Astrocyte of the cerebellum (primary cell): ENCODE measurements around the gene KIDINS220.

Experiments used
- DNase-seq: peaks from one replicate; pipeline ENCODE4 v3.0.0-alpha.2; 2011; ENCODE audit warnings: low read depth
- H3K4me3 ChIP-seq: 2 replicates; pipeline ENCODE4 v1.5.1; 2011; ENCODE audit warnings: mild to moderate bottlenecking, low read depth, low read length, moderate library complexity
- in situ Hi-C: cut with HindIII; loops from 2 replicates; pipeline ENCODE4 v1.10.0; 2017; ENCODE audit warnings: low sequenced_read_pairs
- TF ChIP-seq, protein P1 (sequence below): IDR thresholded peaks from 2 replicates; pipeline ENCODE4 v1.5.1; 2012; ENCODE audit warnings: low read length, low read depth, moderate library complexity, mild to moderate bottlenecking; ENCODE audit errors: missing control alignments

Gene KIDINS220

DNA sequence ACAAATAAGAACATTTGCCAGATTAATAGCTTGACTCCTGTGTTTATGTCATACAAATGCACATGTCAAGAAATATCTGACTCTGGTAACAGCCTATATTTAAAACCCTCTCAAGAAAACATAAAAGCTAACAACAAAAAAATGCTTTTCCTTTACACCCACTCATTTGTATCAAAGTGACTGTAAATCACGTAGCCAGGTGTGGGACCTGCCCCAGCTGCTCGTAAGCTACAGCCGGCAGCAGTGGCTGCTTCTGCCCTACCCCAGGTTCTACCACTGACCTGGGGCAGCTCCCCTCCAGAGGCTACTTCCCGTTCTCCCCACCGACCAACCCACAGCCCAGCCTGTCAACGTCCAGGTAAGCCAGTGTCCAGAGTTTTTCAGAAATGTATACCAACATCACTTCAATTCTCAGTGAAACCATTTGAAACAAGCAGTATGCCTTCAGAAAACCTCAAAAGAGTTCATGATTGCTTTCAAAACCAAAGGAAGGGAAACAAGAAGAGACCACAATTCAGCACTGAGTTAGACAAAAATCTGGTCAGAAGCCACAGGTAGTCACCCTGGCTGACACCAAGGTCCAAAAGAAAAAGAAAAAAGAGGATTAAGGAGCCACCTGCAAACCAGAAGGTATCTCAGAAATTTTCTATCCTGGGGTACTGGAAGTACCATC is 40.4 kb downstream of the KIDINS220 start:
- no peak overlapping the region for H3K4me3 ChIP-seq
- DNase-seq, result no peak
- TF ChIP-seq, protein P1, sequence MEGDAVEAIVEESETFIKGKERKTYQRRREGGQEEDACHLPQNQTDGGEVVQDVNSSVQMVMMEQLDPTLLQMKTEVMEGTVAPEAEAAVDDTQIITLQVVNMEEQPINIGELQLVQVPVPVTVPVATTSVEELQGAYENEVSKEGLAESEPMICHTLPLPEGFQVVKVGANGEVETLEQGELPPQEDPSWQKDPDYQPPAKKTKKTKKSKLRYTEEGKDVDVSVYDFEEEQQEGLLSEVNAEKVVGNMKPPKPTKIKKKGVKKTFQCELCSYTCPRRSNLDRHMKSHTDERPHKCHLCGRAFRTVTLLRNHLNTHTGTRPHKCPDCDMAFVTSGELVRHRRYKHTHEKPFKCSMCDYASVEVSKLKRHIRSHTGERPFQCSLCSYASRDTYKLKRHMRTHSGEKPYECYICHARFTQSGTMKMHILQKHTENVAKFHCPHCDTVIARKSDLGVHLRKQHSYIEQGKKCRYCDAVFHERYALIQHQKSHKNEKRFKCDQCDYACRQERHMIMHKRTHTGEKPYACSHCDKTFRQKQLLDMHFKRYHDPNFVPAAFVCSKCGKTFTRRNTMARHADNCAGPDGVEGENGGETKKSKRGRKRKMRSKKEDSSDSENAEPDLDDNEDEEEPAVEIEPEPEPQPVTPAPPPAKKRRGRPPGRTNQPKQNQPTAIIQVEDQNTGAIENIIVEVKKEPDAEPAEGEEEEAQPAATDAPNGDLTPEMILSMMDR, result no peak
- in situ Hi-C loops, result no loop called here

DNA sequence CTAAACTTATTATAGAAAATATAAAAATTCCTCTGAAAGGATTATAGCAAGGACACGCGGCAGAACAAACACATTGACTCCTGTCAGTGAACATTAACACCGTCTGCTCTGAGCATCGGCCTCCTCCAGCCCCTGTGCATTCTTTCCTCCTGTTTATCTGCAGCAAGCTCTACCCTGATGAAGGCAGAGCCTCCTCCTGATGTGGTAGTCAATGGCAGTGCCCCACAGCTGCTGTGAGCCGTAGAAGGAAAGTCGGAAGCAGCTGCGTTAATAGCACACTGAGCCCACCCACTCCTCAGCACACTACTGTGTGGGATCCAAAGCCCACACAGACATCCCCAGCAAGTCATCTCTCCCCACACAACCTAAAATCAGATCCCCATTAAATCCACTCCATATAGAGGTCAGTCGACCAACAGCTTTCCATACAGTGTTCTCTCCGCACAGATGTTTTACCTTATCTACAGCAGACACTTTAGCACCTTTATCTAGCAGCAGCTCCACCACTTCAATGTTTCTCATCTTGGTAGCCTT is 41.0 kb downstream of the KIDINS220 start:
- no peak for DNase-seq
- H3K4me3 ChIP-seq, result no peak overlapping the region
- in situ Hi-C loops, result no loop called here
- TF ChIP-seq, protein P1, result no peak

DNA sequence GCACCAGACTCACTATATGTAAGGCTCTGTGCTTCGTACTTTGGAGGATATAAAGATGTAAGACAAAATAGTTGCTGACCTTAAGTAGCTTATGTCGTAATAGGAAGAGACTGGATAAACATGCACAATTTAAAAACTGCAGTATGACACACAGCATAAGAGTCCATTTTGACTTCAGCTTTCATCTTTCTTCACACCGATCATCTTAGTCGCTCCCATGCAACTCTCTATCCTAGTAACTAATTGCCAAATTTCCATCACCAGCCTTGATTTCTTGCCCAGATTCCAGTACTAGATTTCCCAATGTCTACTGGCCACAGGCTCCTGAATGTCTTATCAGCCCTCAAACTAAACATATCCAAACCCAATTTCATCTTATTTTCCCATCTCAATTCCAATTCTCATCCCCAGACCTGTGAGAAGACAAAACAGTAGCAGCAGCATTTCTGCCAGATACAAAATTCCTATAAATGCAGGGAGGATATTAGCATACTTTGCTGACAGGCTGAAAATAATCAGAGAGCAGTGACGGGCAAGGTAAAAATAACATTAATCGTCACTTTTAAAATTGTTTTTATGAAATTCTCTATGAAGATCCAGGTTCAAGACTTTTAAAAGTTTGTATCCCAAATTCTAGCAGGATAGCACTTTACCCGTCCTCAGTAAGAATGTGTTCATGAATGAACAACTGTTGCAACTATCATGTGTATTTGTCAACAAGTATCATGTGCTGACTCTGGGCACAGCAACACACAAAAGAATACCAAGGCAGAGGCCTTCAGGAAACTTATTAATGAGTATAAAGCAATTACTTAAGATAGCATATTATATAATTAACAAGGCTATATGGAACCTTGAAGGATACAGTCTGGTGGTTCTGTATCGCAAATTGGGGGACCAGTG is 42.2 kb downstream of the KIDINS220 start:
- TF ChIP-seq, protein P1, result no peak
- peak; percentile 9 for DNase-seq
- in situ Hi-C loops, result no loop called here
- H3K4me3 ChIP-seq, result no peak overlapping the region

DNA sequence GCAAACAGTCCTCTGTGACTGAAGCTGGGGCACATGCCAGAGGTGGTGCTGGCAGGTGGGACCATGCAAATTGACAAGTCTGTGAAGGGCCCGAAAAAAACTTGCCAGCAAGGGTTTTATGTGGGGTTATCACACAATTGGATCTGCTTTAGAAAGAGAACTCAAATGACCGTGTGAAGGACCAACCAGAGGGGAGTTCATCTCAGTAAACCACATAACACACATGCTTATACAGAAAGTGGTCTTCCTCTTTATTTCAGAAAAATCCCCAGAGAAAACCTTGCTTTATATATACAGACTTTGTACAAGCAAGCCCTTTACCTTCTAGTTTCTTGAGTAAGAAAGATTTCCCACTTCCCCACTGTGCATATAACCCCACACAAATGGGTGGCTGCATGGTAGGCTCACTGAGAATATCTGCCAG is 46.7 kb downstream of the KIDINS220 start:
- no peak overlapping the region for H3K4me3 ChIP-seq
- in situ Hi-C loops, result no loop called here
- no peak for DNase-seq
- TF ChIP-seq, protein P1, result no peak

DNA sequence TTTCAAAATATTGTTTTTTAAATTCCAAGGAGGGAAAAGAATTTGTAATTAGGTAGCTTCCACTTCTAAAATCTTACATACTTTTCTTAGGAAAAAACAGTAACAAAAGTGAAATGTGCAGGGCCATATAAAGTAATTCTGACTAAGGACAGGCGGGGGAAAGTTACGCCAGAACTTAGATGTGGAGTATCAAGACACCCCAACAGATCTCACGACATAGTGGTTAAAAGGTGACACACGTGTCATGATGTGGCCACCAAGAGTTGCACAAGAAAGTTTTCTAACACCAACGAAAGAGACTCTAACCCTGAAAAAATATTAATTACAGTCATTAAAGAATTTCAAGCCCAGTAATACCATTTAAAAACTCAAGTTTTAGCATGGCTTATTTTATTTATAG is 51.0 kb downstream of the KIDINS220 start:
- H3K4me3 ChIP-seq, result no peak overlapping the region
- no peak for DNase-seq
- in situ Hi-C loops, result no loop called here
- TF ChIP-seq, protein P1, result no peak

DNA sequence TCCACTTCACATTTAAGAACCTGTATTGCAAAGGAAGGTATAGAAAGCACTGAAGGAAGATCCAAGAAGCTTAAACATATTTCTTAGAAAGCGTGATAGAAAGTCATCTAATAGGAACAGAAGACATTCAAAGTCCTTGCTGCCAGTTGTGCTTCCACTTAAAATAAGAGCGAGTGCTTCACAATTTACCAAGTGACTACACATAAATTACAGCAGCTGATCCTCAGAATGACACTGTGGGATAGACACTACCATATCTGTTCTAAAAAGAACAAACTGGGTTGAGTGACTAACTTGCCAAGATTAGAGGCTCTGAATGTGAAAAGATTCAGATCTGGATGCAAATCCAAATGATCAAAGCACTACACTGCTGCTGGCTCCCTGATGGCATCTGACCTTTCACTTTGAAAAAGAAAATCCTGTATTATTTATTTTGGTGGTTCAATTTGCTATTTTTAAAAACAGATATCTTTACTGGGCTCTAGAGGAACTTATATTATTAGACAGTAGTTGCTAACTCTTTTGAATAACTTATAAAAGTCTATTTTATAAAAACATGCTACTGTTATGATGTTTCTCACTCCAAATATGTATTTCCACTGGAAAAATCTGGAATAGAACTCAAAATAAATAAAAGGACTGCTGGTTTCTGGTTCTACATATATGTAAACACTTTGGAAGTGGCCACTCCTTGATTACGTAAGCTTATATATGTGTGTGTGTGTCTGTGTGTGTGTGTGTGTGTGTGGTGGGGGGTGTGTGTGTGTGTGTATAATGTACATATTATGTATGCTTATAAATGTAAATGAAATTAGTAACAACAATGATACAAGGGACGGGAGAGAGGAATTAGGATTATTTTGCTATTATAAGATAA is 57.4 kb downstream of the KIDINS220 start:
- in situ Hi-C loops, result no loop called here
- TF ChIP-seq, protein P1, result no peak
- H3K4me3 ChIP-seq, result no peak overlapping the region
- DNase-seq, result no peak
